ENCODE measurements around the gene GBA2. TPM values are rescaled to one million over a fixed set of nuclear protein-coding genes. Genes with fewer than 3 reads are reported as not detected.

The GBA2 gene
- polyA plus RNA-seq, 4 donors: 63.4 to 176 (median 136) TPM

- H3K4me1 ChIP-seq (ENCODE audit: control insufficient read depth in 3 of 3, insufficient read depth in 2 of 3, low read depth in 1 of 3, low read length in 2 of 3): no peaks in the 10 kb centered on the region
- FAIRE-seq (no peak), DNase-seq (no peak)
- 91 to 99% (median 93%) methylated on average over 4 of the region's 4 CpGs for WGBS, 3 donors
- H3K36me3 ChIP-seq (ENCODE audit: control insufficient read depth in 3 of 3, insufficient read depth in 2 of 3, low read depth in 1 of 3, low read length in 3 of 3): peaks cover 45 to 90% (median 68%) of the 10 kb centered on the region in 3 donors
- H3K4me3 ChIP-seq (ENCODE audit: low read depth in 1 of 3, low read length in 3 of 3): no peak overlapping the region
- H3K27ac ChIP-seq (ENCODE audit: low read depth in 1 of 3, low read length in 2 of 3): peak overlapping the region in 1 of 3 donors; percentile 5
- H3K9me3 ChIP-seq (ENCODE audit: control insufficient read depth in 2 of 2, insufficient read depth in 1 of 2, low read depth in 1 of 2, low read length in 1 of 2): no peaks in the 10 kb centered on the region
- H3K27me3 ChIP-seq (ENCODE audit: control insufficient read depth in 3 of 3, insufficient read depth in 3 of 3, low read length in 3 of 3): no peaks in the 10 kb centered on the region
These were observed 32.8 kb downstream of the GBA2 start for GRCh38 chr9:35716230-35716629.

- peaks cover 39 to 91% (median 70%) of the 10 kb centered on the region in 3 donors for H3K36me3 ChIP-seq (ENCODE audit: control insufficient read depth in 3 of 3, insufficient read depth in 2 of 3, low read depth in 1 of 3, low read length in 3 of 3)
- FAIRE-seq: no peak
These were observed 34.3 kb downstream of the GBA2 start for GRCh38 chr9:35714579-35715252.

GRCh38 chr9:35714123-35714522 lies 34.9 kb downstream of the GBA2 start:
- Histone ChIP-seq H3K9me3 (ENCODE audit: control insufficient read depth in 2 of 2, insufficient read depth in 1 of 2, low read depth in 1 of 2, low read length in 1 of 2) (no peaks in the 10 kb centered on the region), H3K4me3 (ENCODE audit: low read depth in 1 of 3, low read length in 3 of 3) (no peak overlapping the region), H3K27ac (ENCODE audit: low read depth in 1 of 3, low read length in 2 of 3) (no peak overlapping the region), H3K36me3 (ENCODE audit: control insufficient read depth in 3 of 3, insufficient read depth in 2 of 3, low read depth in 1 of 3, low read length in 3 of 3) (peaks cover 34 to 88% (median 66%) of the 10 kb centered on the region in 3 donors), H3K27me3 (ENCODE audit: control insufficient read depth in 3 of 3, insufficient read depth in 3 of 3, low read length in 3 of 3) (no peaks in the 10 kb centered on the region), H3K4me1 (ENCODE audit: control insufficient read depth in 3 of 3, insufficient read depth in 2 of 3, low read depth in 1 of 3, low read length in 2 of 3) (no peaks in the 10 kb centered on the region)
- no peak for FAIRE-seq
- DNase-seq: no peak
- 88 to 96% (median 91%) methylated on average over 6 of the region's 6 CpGs for WGBS, 3 donors

More at GRCh38 chr9:35714579-35715252, 34.3 kb downstream of the GBA2 start:
- Histone ChIP-seq H3K4me1 (ENCODE audit: control insufficient read depth in 3 of 3, insufficient read depth in 2 of 3, low read depth in 1 of 3, low read length in 2 of 3) (no peaks in the 10 kb centered on the region), H3K27ac (ENCODE audit: low read depth in 1 of 3, low read length in 2 of 3) (no peak overlapping the region), H3K9me3 (ENCODE audit: control insufficient read depth in 2 of 2, insufficient read depth in 1 of 2, low read depth in 1 of 2, low read length in 1 of 2) (no peaks in the 10 kb centered on the region), H3K27me3 (ENCODE audit: control insufficient read depth in 3 of 3, insufficient read depth in 3 of 3, low read length in 3 of 3) (no peaks in the 10 kb centered on the region), H3K4me3 (ENCODE audit: low read depth in 1 of 3, low read length in 3 of 3) (no peak overlapping the region)
- DNase-seq: no peak
- 96 to 97% (median 96%) methylated on average over 11 to 13 of the region's 13 CpGs for whole genome bisulfite sequencing, 3 donors

GRCh38 chr9:35713578-35713977 lies 35.5 kb downstream of the GBA2 start:
- Histone ChIP-seq H3K36me3 (ENCODE audit: control insufficient read depth in 3 of 3, insufficient read depth in 2 of 3, low read depth in 1 of 3, low read length in 3 of 3) (peaks cover 31 to 85% (median 61%) of the 10 kb centered on the region in 3 donors), H3K27ac (ENCODE audit: low read depth in 1 of 3, low read length in 2 of 3) (no peak overlapping the region), H3K4me3 (ENCODE audit: low read depth in 1 of 3, low read length in 3 of 3) (no peak overlapping the region), H3K27me3 (ENCODE audit: control insufficient read depth in 3 of 3, insufficient read depth in 3 of 3, low read length in 3 of 3) (no peaks in the 10 kb centered on the region), H3K4me1 (ENCODE audit: control insufficient read depth in 3 of 3, insufficient read depth in 2 of 3, low read depth in 1 of 3, low read length in 2 of 3) (no peaks in the 10 kb centered on the region), H3K9me3 (ENCODE audit: control insufficient read depth in 2 of 2, insufficient read depth in 1 of 2, low read depth in 1 of 2, low read length in 1 of 2) (no peaks in the 10 kb centered on the region)
- no peak for DNase-seq
- FAIRE-seq: no peak
- WGBS, 3 donors: 88 to 94% (median 92%) methylated on average over 3 of the region's 3 CpGs

GRCh38 chr9:35712762-35713400 lies 36.1 kb downstream of the GBA2 start:
- WGBS, 3 donors: 89 to 91% (median 89%) methylated on average over 10 to 11 of the region's 11 CpGs
- H3K4me1 ChIP-seq (ENCODE audit: control insufficient read depth in 3 of 3, insufficient read depth in 2 of 3, low read depth in 1 of 3, low read length in 2 of 3): no peaks in the 10 kb centered on the region
- H3K27me3 ChIP-seq (ENCODE audit: control insufficient read depth in 3 of 3, insufficient read depth in 3 of 3, low read length in 3 of 3): no peaks in the 10 kb centered on the region
- no peak overlapping the region for H3K27ac ChIP-seq (ENCODE audit: low read depth in 1 of 3, low read length in 2 of 3)
- DNase-seq (no peak), FAIRE-seq (no peak)
- H3K9me3 ChIP-seq (ENCODE audit: control insufficient read depth in 2 of 2, insufficient read depth in 1 of 2, low read depth in 1 of 2, low read length in 1 of 2): no peaks in the 10 kb centered on the region
- peaks cover 29 to 84% (median 61%) of the 10 kb centered on the region in 3 donors for H3K36me3 ChIP-seq (ENCODE audit: control insufficient read depth in 3 of 3, insufficient read depth in 2 of 3, low read depth in 1 of 3, low read length in 3 of 3)
- no peak overlapping the region for H3K4me3 ChIP-seq (ENCODE audit: low read depth in 1 of 3, low read length in 3 of 3)

- no peak for FAIRE-seq
- H3K27ac ChIP-seq (ENCODE audit: low read depth in 1 of 3, low read length in 2 of 3): no peak overlapping the region
These were observed 37.3 kb downstream of the GBA2 start for GRCh38 chr9:35711501-35712428.

GRCh38 chr9:35710818-35711500 lies 38.1 kb downstream of the GBA2 start:
- Histone ChIP-seq H3K27ac (ENCODE audit: low read depth in 1 of 3, low read length in 2 of 3) (no peak overlapping the region), H3K4me3 (ENCODE audit: low read depth in 1 of 3, low read length in 3 of 3) (no peak overlapping the region), H3K9me3 (ENCODE audit: control insufficient read depth in 2 of 2, insufficient read depth in 1 of 2, low read depth in 1 of 2, low read length in 1 of 2) (no peaks in the 10 kb centered on the region), H3K27me3 (ENCODE audit: control insufficient read depth in 3 of 3, insufficient read depth in 3 of 3, low read length in 3 of 3) (no peaks in the 10 kb centered on the region), H3K4me1 (ENCODE audit: control insufficient read depth in 3 of 3, insufficient read depth in 2 of 3, low read depth in 1 of 3, low read length in 2 of 3) (no peaks in the 10 kb centered on the region), H3K36me3 (ENCODE audit: control insufficient read depth in 3 of 3, insufficient read depth in 2 of 3, low read depth in 1 of 3, low read length in 3 of 3) (peaks cover 34 to 85% (median 63%) of the 10 kb centered on the region in 3 donors)
- WGBS, 3 donors: 78 to 85% (median 83%) methylated on average over 7 of the region's 7 CpGs
- no peak for DNase-seq
- no peak for FAIRE-seq

More at GRCh38 chr9:35711501-35712428, 37.3 kb downstream of the GBA2 start:
- H3K9me3 ChIP-seq (ENCODE audit: control insufficient read depth in 2 of 2, insufficient read depth in 1 of 2, low read depth in 1 of 2, low read length in 1 of 2): no peaks in the 10 kb centered on the region
- H3K27me3 ChIP-seq (ENCODE audit: control insufficient read depth in 3 of 3, insufficient read depth in 3 of 3, low read length in 3 of 3): no peaks in the 10 kb centered on the region
- H3K36me3 ChIP-seq (ENCODE audit: control insufficient read depth in 3 of 3, insufficient read depth in 2 of 3, low read depth in 1 of 3, low read length in 3 of 3): peaks cover 29 to 83% (median 62%) of the 10 kb centered on the region in 3 donors
- no peaks in the 10 kb centered on the region for H3K4me1 ChIP-seq (ENCODE audit: control insufficient read depth in 3 of 3, insufficient read depth in 2 of 3, low read depth in 1 of 3, low read length in 2 of 3)
- no peak for DNase-seq
- H3K4me3 ChIP-seq (ENCODE audit: low read depth in 1 of 3, low read length in 3 of 3): no peak overlapping the region
- 85 to 88% (median 85%) methylated on average over 21 of the region's 21 CpGs for WGBS, 3 donors

GRCh38 chr9:35708146-35708545 lies 40.9 kb downstream of the GBA2 start:
- no peak for FAIRE-seq

More at GRCh38 chr9:35708146-35708545, 40.9 kb downstream of the GBA2 start:
- 94 to 98% (median 95%) methylated on average over 4 of the region's 4 CpGs for WGBS, 3 donors
- DNase-seq: no peak
- Histone ChIP-seq H3K4me3 (ENCODE audit: low read depth in 1 of 3, low read length in 3 of 3) (no peak overlapping the region), H3K36me3 (ENCODE audit: control insufficient read depth in 3 of 3, insufficient read depth in 2 of 3, low read depth in 1 of 3, low read length in 3 of 3) (peaks cover 45 to 89% (median 72%) of the 10 kb centered on the region in 3 donors), H3K4me1 (ENCODE audit: control insufficient read depth in 3 of 3, insufficient read depth in 2 of 3, low read depth in 1 of 3, low read length in 2 of 3) (no peaks in the 10 kb centered on the region), H3K27ac (ENCODE audit: low read depth in 1 of 3, low read length in 2 of 3) (no peak overlapping the region), H3K9me3 (ENCODE audit: control insufficient read depth in 2 of 2, insufficient read depth in 1 of 2, low read depth in 1 of 2, low read length in 1 of 2) (no peaks in the 10 kb centered on the region), H3K27me3 (ENCODE audit: control insufficient read depth in 3 of 3, insufficient read depth in 3 of 3, low read length in 3 of 3) (no peaks in the 10 kb centered on the region)

Measured in small intestine (tissue), 7 donors.